GM12878 (cell line): Measurements from ENCODE around the gene FOXP4. TPM values are rescaled to one million over a fixed set of nuclear protein-coding genes. Genes with fewer than 3 reads are reported as not detected.

Source experiments
- ATAC-seq: fragments of 200-7000 bp; cut with Tn5 transposase; 3 replicates; pipeline ENCODE4 v1.9.1; 2020; ENCODE audit warnings: mild to moderate bottlenecking, moderate library complexity
- BruUV-seq: library from RNA; stranded (reverse); fragments of 400-500 nt; replicated peaks from 2 replicates; lab custom pipeline; 2021; lab: Mats Ljungman, UMichigan
- CTCF ChIA-PET: fragments of 300-600 bp; sonication (Branson Sonifier 250); formaldehyde crosslinking; extraction: SDS; loops from one replicate; lab custom pipeline; 2021; ENCODE audit warnings: inconsistent platforms; lab: Yijun Ruan, JAX
- POLR2A ChIA-PET: fragments of 350-600 bp; formaldehyde crosslinking; extraction: SDS; loops from one replicate; lab custom pipeline; 2021; ENCODE audit warnings: inconsistent platforms; lab: Charles Lee
- RAD21 ChIA-PET: fragments of 300-600 bp; sonication (Branson Sonifier 250); formaldehyde crosslinking; loops from one replicate; lab custom pipeline; 2023; ENCODE audit warnings: antibody characterized with exemption; ENCODE audit not compliant: unreplicated experiment; lab: Charles Lee
- SMC1A ChIA-PET: fragments of 300-600 bp; sonication (Branson Sonifier 250); formaldehyde crosslinking; loops from one replicate; lab custom pipeline; 2023; ENCODE audit not compliant: unreplicated experiment, uncharacterized antibody; lab: Charles Lee
- DNase-seq: peaks from one replicate; pipeline ENCODE4 v3.0.0-alpha.2; 2011; ENCODE audit warnings: low read depth, low spot score
- FAIRE-seq: peaks from 3 replicates; lab custom pipeline; 2011; peaks lifted over from hg19 to GRCh38; lab: Jason Lieb, UNC
- H2AFZ ChIP-seq: 2 replicates; pipeline ENCODE4 v1.6.0; 2011; ENCODE audit warnings: low read depth, low read length, control low read depth; ENCODE audit not compliant: control insufficient read depth
- H3K27ac ChIP-seq: 2 replicates; pipeline ENCODE4 v1.5.1; 2011; ENCODE audit warnings: control low read depth; ENCODE audit not compliant: control insufficient read depth, insufficient read depth
- H3K27me3 ChIP-seq, 2 experiments: replicated peaks in 1 of 2; 2 replicates each; pipeline versions ENCODE4 v1.6.0 to v1.6.1; 2011; ENCODE audit warnings: low read length in 1 of 2; ENCODE audit not compliant: control insufficient read depth in 2 of 2, insufficient read depth in 2 of 2
- H3K36me3 ChIP-seq, 2 experiments: 2 replicates each; pipeline ENCODE4 v1.5.1; 2011; ENCODE audit warnings: low read length in 1 of 2; ENCODE audit not compliant: control insufficient read depth in 2 of 2, insufficient read depth in 2 of 2
- H3K4me1 ChIP-seq: 2 replicates; pipeline ENCODE4 v1.6.1; 2011; ENCODE audit warnings: mild to moderate bottlenecking, low read length, moderate library complexity, mixed read lengths; ENCODE audit not compliant: control insufficient read depth, insufficient read depth
- H3K4me2 ChIP-seq: 2 replicates; pipeline ENCODE4 v1.6.0; 2011; ENCODE audit warnings: control low read depth; ENCODE audit not compliant: control insufficient read depth, insufficient read depth
- H3K4me3 ChIP-seq: fragments of 200-600 bp; sonication (generic); 2 replicates; pipeline ENCODE4 v1.5.1; 2016
- H3K79me2 ChIP-seq: 2 replicates; pipeline ENCODE4 v1.6.0; 2011; ENCODE audit warnings: low read length; ENCODE audit not compliant: control insufficient read depth, insufficient read depth
- H3K9ac ChIP-seq: 2 replicates; pipeline ENCODE4 v1.8.0; 2011; ENCODE audit warnings: low read length, control low read depth, mixed read lengths; ENCODE audit not compliant: control insufficient read depth, insufficient read depth
- H3K9me3 ChIP-seq: replicated peaks from 3 replicates; pipeline ENCODE4 v1.5.1; 2011; ENCODE audit warnings: mild to moderate bottlenecking, low read length; ENCODE audit not compliant: control insufficient read depth, insufficient read depth
- H4K20me1 ChIP-seq: 2 replicates; pipeline ENCODE4 v1.6.0; 2011; ENCODE audit not compliant: control insufficient read depth, insufficient read depth
- ASH2L ChIP-seq: fragments of 300-600, 200-600 bp; sonication (generic); IDR thresholded peaks from 2 replicates; pipeline ENCODE4 v1.6.1; 2017; ENCODE audit warnings: low read depth, mild to moderate bottlenecking, borderline replicate concordance
- BCL11A ChIP-seq: IDR thresholded peaks from 2 replicates; pipeline ENCODE4 v1.6.1; 2011; ENCODE audit warnings: low read depth, low read length
- BRCA1 ChIP-seq: IDR thresholded peaks from 2 replicates; pipeline ENCODE4 v1.6.1; 2011; ENCODE audit warnings: low read depth, low read length, improper control_type of control experiment
- CBX5 ChIP-seq: sonication (generic); IDR thresholded peaks from 2 replicates; pipeline ENCODE4 v1.6.1; 2016; ENCODE audit warnings: low read depth, moderate library complexity, mild to moderate bottlenecking, inconsistent platforms
- CUX1 ChIP-seq: IDR thresholded peaks from 2 replicates; pipeline ENCODE4 v1.6.1; 2012; ENCODE audit warnings: improper control_type of control experiment, low read depth, low read length; ENCODE audit not compliant: insufficient replicate concordance
- ESRRA ChIP-seq: IDR thresholded peaks from 2 replicates; pipeline ENCODE4 v1.6.1; 2012; ENCODE audit warnings: mild to moderate bottlenecking, low read length, improper control_type of control experiment
- HCFC1 ChIP-seq: fragments of 150-350 bp; IDR thresholded peaks from 2 replicates; pipeline ENCODE4 v1.6.1; 2014; ENCODE audit warnings: low read length
- IKZF1 ChIP-seq: fragments of 450-650 bp; conservative IDR thresholded peaks from 2 replicates; pipeline ENCODE4 v1.6.1; 2017; ENCODE audit warnings: antibody characterized with exemption, mild to moderate bottlenecking
- RAD21 ChIP-seq: IDR thresholded peaks from 2 replicates; pipeline ENCODE4 v1.6.1; 2011; ENCODE audit warnings: mild to moderate bottlenecking, low read depth, low read length, moderate library complexity; ENCODE audit not compliant: insufficient read depth
- RAD51 ChIP-seq: fragments of 450-650 bp; IDR thresholded peaks from 2 replicates; pipeline ENCODE4 v1.6.1; 2016; ENCODE audit warnings: moderate library complexity, mild to moderate bottlenecking, inconsistent platforms
- SP1 ChIP-seq: IDR thresholded peaks from one replicate; pipeline ENCODE4 v1.6.1; 2011; ENCODE audit warnings: low read depth, low read length
- ZBTB4 ChIP-seq: fragments of 450-650 bp; formaldehyde crosslinking; IDR thresholded peaks from 2 replicates; pipeline ENCODE4 v1.4.0; 2022; ENCODE audit warnings: mild to moderate bottlenecking, moderate library complexity
- WGBS: methylation state at CpG from one replicate; pipeline ENCODE4 v1.1.6; 2016; ENCODE audit warnings: low lambda C conversion rate; ENCODE audit not compliant: insufficient replicate concordance, insufficient coverage; ENCODE audit errors: missing lambda C conversion rate; 5-methylcytosine and 5-hydroxymethylcytosine counted together
- in situ Hi-C: fragments of 300-500 bp; cut with MboI; formaldehyde crosslinking; loops from 9 replicates; pipeline ENCODE4 v1.14.3; 2018; ENCODE audit warnings: mixed read lengths
- intact Hi-C: fragments of 100-400 bp; cut with micrococcal nuclease; formaldehyde crosslinking; loops from one replicate; pipeline ENCODE4 v1.14.2; 2022; ENCODE audit not compliant: unreplicated experiment
- polyA plus RNA-seq, 11 experiments: library from polyadenylated mRNA; depleted of rRNA in 4 of 11; unstranded in 6 of 11; stranded (reverse) in 5 of 11; fragments of >200 nt; fragmentation: Nextera tagmentation in 4 of 11; fragmentation: Illumina TruSeq in 1 of 11; extraction: Ambion mirVana in 4 of 11; extraction: Trizol in 1 of 11; gene quantifications; 1 replicate in 1 of 11; 2 replicates in 10 of 11; pipeline versions ENCODE4 v1.2.1 to v1.2.3, GENCODE V29; 2011 to 2016; ENCODE audit warnings: inconsistent platforms in 2 of 11, missing spikeins in 2 of 11, low read depth in 1 of 11
- total RNA-seq, 4 experiments: library from RNA; depleted of rRNA in 3 of 4; stranded (reverse); fragments of >200 nt in 3 of 4; fragmentation: Illumina TruSeq in 1 of 4; extraction: Trizol in 1 of 4; gene quantifications; 2 replicates each; pipeline versions ENCODE4 v1.2.1 to v1.2.3, GENCODE V29; 2013 to 2021

Gene FOXP4
- total and polyA plus RNA-seq, 10 of the 15 experiments (the other 5 are each of a cell fraction or from before 2014, with no cell fraction given) = 0.31 to 46.1 (median 2.3) TPM

DNA sequence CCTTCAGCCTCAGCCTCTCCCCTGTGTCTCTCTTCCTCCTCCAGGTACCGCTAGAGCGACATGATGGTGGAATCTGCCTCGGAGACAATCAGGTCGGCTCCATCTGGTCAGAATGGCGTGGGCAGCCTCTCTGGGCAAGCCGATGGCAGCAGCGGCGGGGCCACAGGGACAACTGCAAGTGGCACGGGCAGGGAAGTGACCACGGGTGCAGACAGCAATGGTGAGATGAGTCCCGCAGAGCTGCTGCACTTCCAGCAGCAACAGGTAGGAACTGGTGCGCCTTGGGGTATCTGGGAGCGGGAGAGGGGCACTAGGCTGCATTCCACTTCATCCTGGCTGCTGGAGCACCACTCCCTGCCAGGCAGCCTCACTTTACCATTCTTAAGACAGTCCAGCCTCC lies 19.5 kb downstream of the FOXP4 start:
- H3K4me3 ChIP-seq = no peak overlapping the region
- ChIA-PET CTCF (no interaction called here), RAD21 (no interaction called here), SMC1A (no interaction called here), POLR2A (no interaction called here)
- H3K9me3 ChIP-seq = no peaks in the 10 kb centered on the region
- over 99% methylated on average over 13 of the region's 13 CpGs for WGBS
- no peaks in the 10 kb centered on the region for H4K20me1 ChIP-seq
- H3K27ac ChIP-seq = no peak overlapping the region
- in situ Hi-C loops (no loop called here), intact Hi-C loops (no loop called here)
- H3K4me1 ChIP-seq = no peaks in the 10 kb centered on the region
- H3K27me3 ChIP-seq = no peaks in the 10 kb centered on the region
- H3K4me2 ChIP-seq = no peak overlapping the region
- H3K36me3 ChIP-seq = peaks cover 5 to 18% of the 10 kb centered on the region in 2 experiments; a peak in 3 of 4 replicates
- no peak overlapping the region for H3K9ac ChIP-seq
- ATAC-seq = no peak
- FAIRE-seq = no peak
- DNase-seq = no peak
- TF ChIP-seq CBX5 (no peak), HCFC1 (no peak), ESRRA (no peak), RAD51 (no peak), RAD21 (no peak), ASH2L (no peak), ZBTB4 (CRISPR knock-in tag) (no peak), BCL11A (no peak), SP1 (no peak), CUX1 (no peak), IKZF1 (no peak), BRCA1 (no peak)
- TF ChIP-seq, all 136 proteins: peak for 0
- BruUV-seq = no TSS peak
- peaks cover 3% of the 10 kb centered on the region; the same call in 1 of the 2 replicates for H3K79me2 ChIP-seq
- H2AFZ ChIP-seq = no peak overlapping the region
